ENCODE measurements around the gene SPRR5. TPM values are rescaled to one million over a fixed set of nuclear protein-coding genes. Genes with fewer than 3 reads are reported as not detected.

The SPRR5 gene
- total RNA-seq, 8 experiments from 2014 or later, result not detected

GRCh38 chr1:152917794-152918193 lies 29.2 kb upstream of the SPRR5 start:
- 0 to 25% (median 2%) methylated on average over 2 to 3 of the region's 3 CpGs for WGBS, 10 experiments
- Histone ChIP-seq H3K27ac (no peak overlapping the region), H3K4me1 (replicated peaks in 1 of 2) (no peaks in the 10 kb centered on the region), H3K4me3 (no peak overlapping the region)
- in situ Hi-C loops (cut with MboI; ENCODE audit: low pct_unique_long_range_greater_than_20kb in 2 of 9, low sequenced_read_pairs in 9 of 9, unreplicated experiment in 9 of 9), result loop anchor here in 2 of 9 experiments (25.0 kb wide), 2 partner anchors 270 to 295 kb away; partner anchors contain the start of genes LELP1 (in 1 of the 2) and PRR9 (in 1 of the 2)
- ATAC-seq (replicated peaks in 6 of 8), result peak in 3 of 8 experiments; percentile 46 to 74 (median 55)

- Histone ChIP-seq H3K27ac (no peak overlapping the region), H3K4me1 (replicated peaks in 1 of 2) (no peaks in the 10 kb centered on the region), H3K4me3 (no peak overlapping the region)
- no peak for ATAC-seq (replicated peaks in 6 of 8)
- in situ Hi-C loops (cut with MboI; ENCODE audit: low pct_unique_long_range_greater_than_20kb in 2 of 9, low sequenced_read_pairs in 9 of 9, unreplicated experiment in 9 of 9), result loop anchor here in 2 of 9 experiments (25.0 kb wide), 2 partner anchors 268 to 293 kb away; partner anchors contain the start of genes LELP1 (in 1 of the 2) and PRR9 (in 1 of the 2)
Observed at GRCh38 chr1:152919071-152919470, 27.9 kb upstream of the SPRR5 start.

GRCh38 chr1:152924191-152924590 lies 22.8 kb upstream of the SPRR5 start:
- ATAC-seq (replicated peaks in 6 of 8), result no peak
- Histone ChIP-seq H3K4me1 (replicated peaks in 1 of 2) (no peaks in the 10 kb centered on the region), H3K27ac (no peak overlapping the region), H3K4me3 (no peak overlapping the region)
- 0 to 80% (median 18%) methylated on average over 1 to 2 of the region's 2 CpGs; no CpG with 5 or more reads in 4 of the 10 experiments for WGBS, 10 experiments
- in situ Hi-C loops (cut with MboI; ENCODE audit: low pct_unique_long_range_greater_than_20kb in 2 of 9, low sequenced_read_pairs in 9 of 9, unreplicated experiment in 9 of 9), result loop anchor here in 2 of 9 experiments (10.0 to 25.0 kb wide), 3 partner anchors 49 to 288 kb away; partner anchors contain the start of genes LELP1 (in 1 of the 2), PRR9 (in 1 of the 2) and SMCP (in 1 of the 2)

- in situ Hi-C loops (cut with MboI; ENCODE audit: low pct_unique_long_range_greater_than_20kb in 2 of 9, low sequenced_read_pairs in 9 of 9, unreplicated experiment in 9 of 9), result loop anchor here in 1 of 9 experiments (10.0 kb wide), 1 partner anchor 51 kb away; the partner anchor contains the start of gene SMCP
- peak in 3 of 8 experiments; percentile 66 to 85 (median 74) for ATAC-seq (replicated peaks in 6 of 8)
- Histone ChIP-seq H3K4me1 (replicated peaks in 1 of 2) (no peaks in the 10 kb centered on the region), H3K4me3 (no peak overlapping the region), H3K27ac (no peak overlapping the region)
- WGBS, 10 experiments, result 17 to 73% (median 38%) methylated on average over 1 to 3 of the region's 3 CpGs; no CpG with 5 or more reads in 2 of the 10 experiments
Observed at GRCh38 chr1:152926091-152926490, 20.9 kb upstream of the SPRR5 start.

GRCh38 chr1:152928671-152929070 lies 18.3 kb upstream of the SPRR5 start:
- H3K4me3 ChIP-seq, result no peak overlapping the region
- WGBS, 10 experiments, result 20 to 100% (median 64%) methylated on average over 1 to 3 of the region's 3 CpGs; no CpG with 5 or more reads in 1 of the 10 experiments
- H3K27ac ChIP-seq, result no peak overlapping the region
- no peak for ATAC-seq (replicated peaks in 6 of 8)
- in situ Hi-C loops (cut with MboI; ENCODE audit: low pct_unique_long_range_greater_than_20kb in 2 of 9, low sequenced_read_pairs in 9 of 9, unreplicated experiment in 9 of 9), result loop anchor here in 1 of 9 experiments (10.0 kb wide), 1 partner anchor 54 kb away; the partner anchor contains the start of gene SMCP
- H3K4me1 ChIP-seq (replicated peaks in 1 of 2), result no peaks in the 10 kb centered on the region

GRCh38 chr1:152932170-152932811 lies 14.7 kb upstream of the SPRR5 start:
- no peak overlapping the region for H3K4me3 ChIP-seq
- in situ Hi-C loops (cut with MboI; ENCODE audit: low pct_unique_long_range_greater_than_20kb in 2 of 9, low sequenced_read_pairs in 9 of 9, unreplicated experiment in 9 of 9), result no loop called here
- ATAC-seq (replicated peaks in 6 of 8), result no peak
- 0 to 82% (median 32%) methylated on average over 1 to 4 of the region's 4 CpGs for WGBS, 10 experiments
- no peak overlapping the region for H3K27ac ChIP-seq
- H3K4me1 ChIP-seq (replicated peaks in 1 of 2), result no peaks in the 10 kb centered on the region

GRCh38 chr1:152933196-152933595 lies 13.8 kb upstream of the SPRR5 start:
- H3K4me3 ChIP-seq, result no peak overlapping the region
- no peaks in the 10 kb centered on the region for H3K4me1 ChIP-seq (replicated peaks in 1 of 2)
- WGBS, 10 experiments, result 0 to 58% (median 35%) methylated on average over 1 to 2 of the region's 2 CpGs; no CpG with 5 or more reads in 2 of the 10 experiments
- H3K27ac ChIP-seq, result no peak overlapping the region
- in situ Hi-C loops (cut with MboI; ENCODE audit: low pct_unique_long_range_greater_than_20kb in 2 of 9, low sequenced_read_pairs in 9 of 9, unreplicated experiment in 9 of 9), result no loop called here
- ATAC-seq (replicated peaks in 6 of 8), result peak in 2 of 8 experiments; percentile 87 to 93

GRCh38 chr1:152940614-152941013 lies 6.4 kb upstream of the SPRR5 start:
- Histone ChIP-seq H3K4me3 (no peak overlapping the region), H3K27ac (no peak overlapping the region), H3K4me1 (replicated peaks in 1 of 2) (no peaks in the 10 kb centered on the region)
- WGBS, 10 experiments, result 0 to 75% (median 43%) methylated on average over 1 of the region's 1 CpG; no CpG with 5 or more reads in 3 of the 10 experiments
- no peak for ATAC-seq (replicated peaks in 6 of 8)
- in situ Hi-C loops (cut with MboI; ENCODE audit: low pct_unique_long_range_greater_than_20kb in 2 of 9, low sequenced_read_pairs in 9 of 9, unreplicated experiment in 9 of 9), result no loop called here

GRCh38 chr1:152941037-152941711 lies 5.8 kb upstream of the SPRR5 start:
- in situ Hi-C loops (cut with MboI; ENCODE audit: low pct_unique_long_range_greater_than_20kb in 2 of 9, low sequenced_read_pairs in 9 of 9, unreplicated experiment in 9 of 9), result no loop called here
- peak in 1 of 8 experiments; percentile 50 for ATAC-seq (replicated peaks in 6 of 8)
- Histone ChIP-seq H3K4me1 (replicated peaks in 1 of 2) (no peaks in the 10 kb centered on the region), H3K4me3 (no peak overlapping the region), H3K27ac (no peak overlapping the region)
- 15 to 74% (median 51%) methylated on average over 1 to 7 of the region's 8 CpGs; no CpG with 5 or more reads in 1 of the 10 experiments for WGBS, 10 experiments

- 17 to 53% (median 47%) methylated on average over 1 to 2 of the region's 2 CpGs; no CpG with 5 or more reads in 1 of the 10 experiments for WGBS, 10 experiments
- no peak overlapping the region for H3K27ac ChIP-seq
- H3K4me3 ChIP-seq, result no peak overlapping the region
- in situ Hi-C loops (cut with MboI; ENCODE audit: low pct_unique_long_range_greater_than_20kb in 2 of 9, low sequenced_read_pairs in 9 of 9, unreplicated experiment in 9 of 9), result no loop called here
- H3K4me1 ChIP-seq (replicated peaks in 1 of 2), result no peaks in the 10 kb centered on the region
- ATAC-seq (replicated peaks in 6 of 8), result no peak
Observed at GRCh38 chr1:152942161-152942560, 4.8 kb upstream of the SPRR5 start.

GRCh38 chr1:152946248-152946647 lies 758 bp upstream of the SPRR5 start:
- no peak overlapping the region for H3K4me3 ChIP-seq
- H3K4me1 ChIP-seq (replicated peaks in 1 of 2), result no peaks in the 10 kb centered on the region
- no peak for ATAC-seq (replicated peaks in 6 of 8)
- no peak overlapping the region for H3K27ac ChIP-seq
- in situ Hi-C loops (cut with MboI; ENCODE audit: low pct_unique_long_range_greater_than_20kb in 2 of 9, low sequenced_read_pairs in 9 of 9, unreplicated experiment in 9 of 9), result no loop called here
- 0 to 71% (median 40%) methylated on average over 1 to 2 of the region's 3 CpGs; no CpG with 5 or more reads in 3 of the 10 experiments for WGBS, 10 experiments

- 53 to 85% (median 70%) methylated on average over 3 to 5 of the region's 5 CpGs; no CpG with 5 or more reads in 4 of the 10 experiments for WGBS, 10 experiments
- H3K4me1 ChIP-seq (replicated peaks in 1 of 2), result no peaks in the 10 kb centered on the region
- in situ Hi-C loops (cut with MboI; ENCODE audit: low pct_unique_long_range_greater_than_20kb in 2 of 9, low sequenced_read_pairs in 9 of 9, unreplicated experiment in 9 of 9), result no loop called here
Observed at GRCh38 chr1:152951711-152952110, 4.7 kb downstream of the SPRR5 start.

GRCh38 chr1:152953761-152954160 lies 6.8 kb downstream of the SPRR5 start:
- 0 to 72% (median 50%) methylated on average over 1 to 7 of the region's 7 CpGs; no CpG with 5 or more reads in 2 of the 10 experiments for WGBS, 10 experiments
- in situ Hi-C loops (cut with MboI; ENCODE audit: low pct_unique_long_range_greater_than_20kb in 2 of 9, low sequenced_read_pairs in 9 of 9, unreplicated experiment in 9 of 9), result no loop called here
- no peak overlapping the region for H3K27ac ChIP-seq

More at GRCh38 chr1:152951711-152952110, 4.7 kb downstream of the SPRR5 start:
- no peak for ATAC-seq (replicated peaks in 6 of 8)
- Histone ChIP-seq H3K4me3 (no peak overlapping the region), H3K27ac (no peak overlapping the region)

More at GRCh38 chr1:152953761-152954160, 6.8 kb downstream of the SPRR5 start:
- ATAC-seq (replicated peaks in 6 of 8), result no peak
- Histone ChIP-seq H3K4me3 (no peak overlapping the region), H3K4me1 (replicated peaks in 1 of 2) (no peaks in the 10 kb centered on the region)

All from motor neuron (in vitro differentiated cells).